ENCODE data around the gene DNPEP. TPM values are rescaled to one million over a fixed set of nuclear protein-coding genes. Genes with fewer than 3 reads are reported as not detected.
"Not testable (repeated sequence)": the region's sequence is repeated elsewhere in the genome, so short reads cannot be mapped to it uniquely, and the experiment has no call there.

Gene DNPEP
- polyA plus RNA-seq, 5 donors, result 48.3 to 89.7 (median 71.3) TPM

GRCh38 chr2:219402665-219403515 lies 15.2 kb upstream of the DNPEP start:
- DNase-seq, result peak; percentile 59 to 75

- DNase-seq, result no peak
These were observed 13.9 kb upstream of the DNPEP start for GRCh38 chr2:219401606-219402005.

GRCh38 chr2:219400562-219400961 lies 12.8 kb upstream of the DNPEP start:
- DNase-seq, result no peak

GRCh38 chr2:219399716-219400478 lies 12.2 kb upstream of the DNPEP start:
- DNase-seq, result no peak

- no peak for DNase-seq
These were observed 11.1 kb upstream of the DNPEP start for GRCh38 chr2:219398721-219399363.

GRCh38 chr2:219396863-219397457 lies 9.2 kb upstream of the DNPEP start:
- no peak for DNase-seq

GRCh38 chr2:219395609-219396008 lies 7.9 kb upstream of the DNPEP start:
- DNase-seq, result no peak

GRCh38 chr2:219395056-219395455 lies 7.3 kb upstream of the DNPEP start:
- not testable (repeated sequence) for DNase-seq

GRCh38 chr2:219392754-219393153 lies 5.0 kb upstream of the DNPEP start:
- DNase-seq, result no peak

- no peak for DNase-seq
These were observed 1.1 kb upstream of the DNPEP start for GRCh38 chr2:219388907-219389156.

- peak; percentile 95 to 96 for DNase-seq
These were observed 602 bp upstream of the DNPEP start for GRCh38 chr2:219388121-219388906.

- no peak for DNase-seq
These were observed 1.0 kb downstream of the DNPEP start for GRCh38 chr2:219386532-219387280.

- DNase-seq, result no peak
These were observed 1.7 kb downstream of the DNPEP start for GRCh38 chr2:219385958-219386520.

GRCh38 chr2:219384859-219385258 lies 2.9 kb downstream of the DNPEP start:
- no peak for DNase-seq

GRCh38 chr2:219384083-219384713 lies 3.5 kb downstream of the DNPEP start:
- DNase-seq, result no peak

- no peak for DNase-seq
These were observed 6.3 kb downstream of the DNPEP start for GRCh38 chr2:219381448-219381847.

- no peak for DNase-seq
These were observed 6.8 kb downstream of the DNPEP start for GRCh38 chr2:219380926-219381325.

- no peak for DNase-seq
These were observed 9.4 kb downstream of the DNPEP start for GRCh38 chr2:219378163-219378851.

GRCh38 chr2:219369447-219369861 lies 18.3 kb downstream of the DNPEP start:
- DNase-seq, result peak; percentile 73 to 82
